Panc1 (cell line): Measurements from ENCODE around the gene SUSD2. TPM values are rescaled to one million over a fixed set of nuclear protein-coding genes. Genes with fewer than 3 reads are reported as not detected.

Experiments
- ATAC-seq: fragments of 200-7000 bp; cut with Tn5 transposase; 2 replicates; pipeline ENCODE4 v1.9.1; 2020; ENCODE audit warnings: mild to moderate bottlenecking, moderate library complexity
- BruUV-seq: library from RNA; stranded (reverse); fragments of 400-500 nt; replicated peaks from 2 replicates; lab custom pipeline; 2021; lab: Mats Ljungman, UMichigan
- CTCF ChIA-PET: fragments of 300-600 bp; sonication (Branson Sonifier 250); formaldehyde crosslinking; loops from one replicate; lab custom pipeline; 2022; ENCODE audit warnings: antibody characterized with exemption; lab: Charles Lee
- POLR2A ChIA-PET: fragments of 300-600 bp; sonication (Branson Sonifier 250); formaldehyde crosslinking; loops from one replicate; lab custom pipeline; 2022; ENCODE audit warnings: antibody characterized with exemption; lab: Charles Lee
- DNase-seq: peaks from one replicate; pipeline ENCODE4 v3.0.0-alpha.2; 2010; ENCODE audit warnings: low read depth, low spot score
- H3K27ac ChIP-seq: 2 replicates; pipeline ENCODE4 v1.5.1; 2011; ENCODE audit warnings: mild to moderate bottlenecking, low read length, inconsistent platforms
- H3K27me3 ChIP-seq: fragments of 200-500 bp; sonication (Bioruptor generic); 2 replicates; pipeline ENCODE4 v1.6.0; 2014; ENCODE audit warnings: low read length, inconsistent platforms; ENCODE audit not compliant: control insufficient read depth, insufficient read depth
- H3K36me3 ChIP-seq: fragments of 200-500 bp; sonication (Bioruptor generic); 2 replicates; pipeline ENCODE4 v1.5.1; 2014; ENCODE audit warnings: inconsistent platforms, mild to moderate bottlenecking, low read length, moderate library complexity; ENCODE audit not compliant: control insufficient read depth, insufficient read depth
- H3K4me1 ChIP-seq: 2 replicates; pipeline ENCODE4 v1.5.1; 2011; ENCODE audit warnings: inconsistent platforms, mild to moderate bottlenecking, low read length, moderate library complexity; ENCODE audit not compliant: control insufficient read depth, insufficient read depth
- H3K4me3 ChIP-seq, 2 experiments: 2 replicates each; pipeline ENCODE4 v1.5.1; 2011 to 2012; ENCODE audit warnings: low read depth in 2 of 2, low read length in 2 of 2, mild to moderate bottlenecking in 2 of 2, inconsistent platforms in 1 of 2, moderate library complexity in 1 of 2
- H3K9me3 ChIP-seq: fragments of 200-500 bp; sonication (Bioruptor generic); 2 replicates; pipeline ENCODE4 v1.5.1; 2014; ENCODE audit warnings: low read depth, mild to moderate bottlenecking, inconsistent platforms, low read length, moderate library complexity; ENCODE audit not compliant: control insufficient read depth, insufficient read depth
- CTCF ChIP-seq: fragments of 450-650 bp; IDR thresholded peaks from 2 replicates; pipeline ENCODE4 v1.5.1; 2017; ENCODE audit warnings: mild to moderate bottlenecking
- POLR2AphosphoS5 ChIP-seq: IDR thresholded peaks from 2 replicates; pipeline ENCODE4 v1.6.1; 2012; ENCODE audit warnings: mild to moderate bottlenecking, low read depth, low read length, moderate library complexity
- REST ChIP-seq, 2 experiments: IDR thresholded peaks; 2 replicates each; pipeline ENCODE4 v1.6.1; 2011 to 2012; ENCODE audit warnings: low read depth in 2 of 2, control low read depth in 1 of 2, low read length in 1 of 2, mild to moderate bottlenecking in 1 of 2, moderate library complexity in 1 of 2; ENCODE audit not compliant: insufficient read depth in 1 of 2
- SIN3A ChIP-seq: IDR thresholded peaks from 2 replicates; pipeline ENCODE4 v1.6.1; 2012; ENCODE audit warnings: low read depth, mild to moderate bottlenecking, low read length, moderate library complexity, borderline replicate concordance; ENCODE audit not compliant: insufficient read depth
- TCF7L2 ChIP-seq: IDR thresholded peaks from 2 replicates; pipeline ENCODE4 v1.6.1; 2011; ENCODE audit warnings: mild to moderate bottlenecking, low read depth, low read length, inconsistent platforms
- in situ Hi-C: cut with HindIII; loops from 2 replicates; pipeline ENCODE4 v1.10.0; 2016; ENCODE audit warnings: low sequenced_read_pairs, low pct_unique_long_range_greater_than_20kb
- intact Hi-C: fragments of 100-400 bp; cut with micrococcal nuclease; formaldehyde crosslinking; loops from one replicate; pipeline ENCODE4 v1.10.0; 2022; ENCODE audit not compliant: unreplicated experiment
- total RNA-seq: library from RNA; stranded (reverse); gene quantifications from one replicate; pipeline ENCODE4 v1.2.1, GENCODE V29; 2021; ENCODE audit not compliant: unreplicated experiment

The SUSD2 gene
- total RNA-seq, 1 experiment from 2014 or later, result 10.6 TPM

GRCh38 chr22:24138649-24139420, 42.5 kb upstream of the SUSD2 start:
- DNase-seq (no peak), ATAC-seq (no peak)
- Histone ChIP-seq H3K27me3 (no peaks in the 10 kb centered on the region), H3K4me3 (no peak overlapping the region), H3K27ac (no peak overlapping the region), H3K9me3 (no peaks in the 10 kb centered on the region), H3K4me1 (no peaks in the 10 kb centered on the region), H3K36me3 (no peaks in the 10 kb centered on the region)
- ChIA-PET POLR2A (interaction anchor here (0.7 kb wide), 1 partner anchor 22 kb away, joined by 9 read pairs; no protein-coding TSS in a partner anchor), CTCF (no interaction called here)
- in situ Hi-C loops (no loop called here), intact Hi-C loops (no loop called here)
- no TSS peak for BruUV-seq
- TF ChIP-seq CTCF, result no peak

GRCh38 chr22:24140357-24140756, 40.9 kb upstream of the SUSD2 start:
- TF ChIP-seq POLR2AphosphoS5 (no peak), CTCF (no peak), REST (IDR thresholded peaks at IDR 0.05; ENCODE audit: insufficient read depth in 1 of 2, low read depth in 2 of 2, low read length in 1 of 2) (no peak), SIN3A (no peak), TCF7L2 (no peak)
- intact Hi-C loops (no loop called here), in situ Hi-C loops (no loop called here)
- Histone ChIP-seq H3K27me3 (no peaks in the 10 kb centered on the region), H3K27ac (no peak overlapping the region), H3K4me3 (no peak overlapping the region), H3K4me1 (no peaks in the 10 kb centered on the region), H3K36me3 (no peaks in the 10 kb centered on the region), H3K9me3 (no peaks in the 10 kb centered on the region)
- ATAC-seq (no peak), DNase-seq (no peak)
- CTCF ChIA-PET, result interaction anchor here (0.6 kb wide), 1 partner anchor 38 kb away, joined by 15 read pairs; no protein-coding TSS in a partner anchor
- BruUV-seq, result no TSS peak
- POLR2A ChIA-PET, result no interaction called here
